Keratinocyte (primary cell): ENCODE data around the gene EGFLAM. TPM values are rescaled to one million over a fixed set of nuclear protein-coding genes. Genes with fewer than 3 reads are reported as not detected.
"Not testable (repeated sequence)": the region's sequence is repeated elsewhere in the genome, so short reads cannot be mapped to it uniquely, and the experiment has no call there.

Experiments
- DNase-seq: peaks from one replicate; pipeline ENCODE4 v3.0.0-alpha.2; 2011; ENCODE audit warnings: low read depth, missing footprints, low spot score
- FAIRE-seq: peaks from 2 replicates; lab custom pipeline; 2011; peaks lifted over from hg19 to GRCh38; lab: Jason Lieb, UNC
- H2AFZ ChIP-seq: 2 replicates; pipeline ENCODE4 v1.6.0; 2012; ENCODE audit warnings: low read length, control low read depth, inconsistent platforms; ENCODE audit not compliant: control insufficient read depth
- H3K27ac ChIP-seq: 2 replicates; pipeline ENCODE4 v1.5.1; 2011; ENCODE audit warnings: low read length; ENCODE audit not compliant: control insufficient read depth, insufficient read depth
- H3K27me3 ChIP-seq: 3 replicates; pipeline ENCODE4 v1.6.0; 2011; ENCODE audit warnings: low read length; ENCODE audit not compliant: control insufficient read depth, insufficient read depth; ENCODE audit errors: extremely low read depth
- H3K36me3 ChIP-seq, 2 experiments: 2 replicates in 1 of 2; 3 replicates in 1 of 2; pipeline ENCODE4 v1.5.1; 2011; ENCODE audit warnings: low read length in 2 of 2, mild to moderate bottlenecking in 1 of 2; ENCODE audit not compliant: control insufficient read depth in 2 of 2, insufficient read depth in 2 of 2; ENCODE audit errors: extremely low read depth in 1 of 2
- H3K4me1 ChIP-seq: 3 replicates; pipeline ENCODE4 v1.5.1; 2011; ENCODE audit warnings: low read length; ENCODE audit not compliant: control insufficient read depth, insufficient read depth; ENCODE audit errors: extremely low read depth
- H3K4me2 ChIP-seq: 3 replicates; pipeline ENCODE4 v1.6.0; 2011; ENCODE audit warnings: low read depth, low read length; ENCODE audit not compliant: control insufficient read depth, insufficient read depth; ENCODE audit errors: extremely low read depth
- H3K4me3 ChIP-seq, 3 experiments: fragments of 200-600 bp in 1 of 3; sonication (generic) in 1 of 3; 2 replicates in 2 of 3; 3 replicates in 1 of 3; pipeline ENCODE4 v1.5.1; 2011 to 2016; ENCODE audit warnings: low read length in 3 of 3, mild to moderate bottlenecking in 3 of 3, control low read depth in 2 of 3, inconsistent platforms in 1 of 3, low read depth in 1 of 3, mixed read lengths in 1 of 3, mixed run types in 1 of 3, moderate library complexity in 1 of 3; ENCODE audit not compliant: control insufficient read depth in 2 of 3, insufficient read depth in 2 of 3; ENCODE audit errors: extremely low read depth in 1 of 3
- H3K79me2 ChIP-seq: 2 replicates; pipeline ENCODE4 v1.6.0; 2012; ENCODE audit warnings: low read length; ENCODE audit not compliant: control insufficient read depth, insufficient read depth
- H3K9ac ChIP-seq: 3 replicates; pipeline ENCODE4 v1.6.0; 2011; ENCODE audit warnings: low read length; ENCODE audit not compliant: control insufficient read depth, insufficient read depth; ENCODE audit errors: extremely low read depth
- H3K9me1 ChIP-seq: 3 replicates; pipeline ENCODE4 v1.6.0; 2011; ENCODE audit warnings: low read length; ENCODE audit not compliant: control insufficient read depth, insufficient read depth; ENCODE audit errors: extremely low read depth
- H3K9me3 ChIP-seq: 2 replicates; pipeline ENCODE4 v1.5.1; 2012; ENCODE audit warnings: low read depth, low read length; ENCODE audit not compliant: control insufficient read depth
- H4K20me1 ChIP-seq: 3 replicates; pipeline ENCODE4 v1.6.0; 2011; ENCODE audit warnings: low read length; ENCODE audit not compliant: control insufficient read depth, insufficient read depth; ENCODE audit errors: extremely low read depth
- CTCF ChIP-seq, 3 experiments: IDR thresholded peaks in 1 of 3; conservative IDR thresholded peaks in 1 of 3; optimal IDR thresholded peaks in 1 of 3; 2 replicates in 2 of 3; 3 replicates in 1 of 3; pipeline versions ENCODE3 to v1.5.1; 2011; ENCODE audit warnings: low read length in 3 of 3, mild to moderate bottlenecking in 3 of 3, moderate library complexity in 2 of 3, control low read depth in 1 of 3, inconsistent platforms in 1 of 3; ENCODE audit not compliant: insufficient read depth in 2 of 3; ENCODE audit errors: extremely low read depth in 1 of 3
- EZH2 ChIP-seq: IDR thresholded peaks from one replicate; pipeline ENCODE4 v1.6.1; 2012; ENCODE audit warnings: inconsistent platforms, mild to moderate bottlenecking, low read length, moderate library complexity
- dilution Hi-C: fragments of 300-500 bp; cut with MboI; formaldehyde crosslinking; loops from one replicate; pipeline ENCODE4 v1.7.0; 2020; ENCODE audit warnings: low sequenced_read_pairs; ENCODE audit not compliant: extremely low pct_ligation_motif_present
- polyA plus RNA-seq, 5 experiments: library from polyadenylated mRNA; depleted of rRNA in 3 of 5; stranded (reverse) in 3 of 5; stranded (forward) in 1 of 5; unstranded in 1 of 5; fragments of >200 nt; gene quantifications; 1 replicate in 1 of 5; 2 replicates in 3 of 5; 3 replicates in 1 of 5; pipeline versions ENCODE4 v1.2.1 to v1.2.3, GENCODE V29; 2011 to 2012; ENCODE audit warnings: missing spikeins in 2 of 5, low read depth in 1 of 5, low replicate concordance in 1 of 5

The EGFLAM gene
- polyA plus RNA-seq, 1 donor (not counting 4 experiments of a cell fraction or from before 2014, with no cell fraction given): not detected

GRCh38 chr5:38414348-38414747 is 156.0 kb downstream of the EGFLAM start:
- Histone ChIP-seq H4K20me1 (no peaks in the 10 kb centered on the region), H3K4me3 (no peak overlapping the region)

GRCh38 chr5:38415772-38416171 is 157.4 kb downstream of the EGFLAM start:
- H3K9ac ChIP-seq, H3K27me3 ChIP-seq, DNase-seq, H4K20me1 ChIP-seq, H3K4me3 ChIP-seq, H3K9me3 ChIP-seq, H3K79me2 ChIP-seq, H2AFZ ChIP-seq, FAIRE-seq, H3K36me3 ChIP-seq, dilution Hi-C loops, H3K4me1 ChIP-seq, H3K4me2 ChIP-seq, H3K27ac ChIP-seq, H3K9me1 ChIP-seq: not testable (repeated sequence)

More at GRCh38 chr5:38414348-38414747, 156.0 kb downstream of the EGFLAM start:
- peaks cover 5% of the 10 kb centered on the region for H3K27me3 ChIP-seq
- no peaks in the 10 kb centered on the region for H3K9me3 ChIP-seq
- DNase-seq (no peak), FAIRE-seq (no peak)
- TF ChIP-seq CTCF (optimal IDR thresholded peaks at IDR 0.05 in 1 of 3, IDR thresholded peaks at IDR 0.05 in 1 of 3, conservative IDR thresholded peaks at IDR 0.05 in 1 of 3; ENCODE audit: extremely low read depth in 1 of 3, insufficient read depth in 2 of 3, low read length in 3 of 3): no peak
- no peak overlapping the region for H2AFZ ChIP-seq
- dilution Hi-C loops: no loop called here
- H3K27ac ChIP-seq: no peak overlapping the region
- H3K9me1 ChIP-seq: no peaks in the 10 kb centered on the region
- no peaks in the 10 kb centered on the region for H3K36me3 ChIP-seq
- no peak overlapping the region for H3K9ac ChIP-seq
- H3K4me2 ChIP-seq: no peak overlapping the region
- H3K79me2 ChIP-seq: no peaks in the 10 kb centered on the region
- no peaks in the 10 kb centered on the region for H3K4me1 ChIP-seq

- no peak for TF ChIP-seq EZH2
- no peak for TF ChIP-seq CTCF (optimal IDR thresholded peaks at IDR 0.05 in 1 of 3, IDR thresholded peaks at IDR 0.05 in 1 of 3, conservative IDR thresholded peaks at IDR 0.05 in 1 of 3; ENCODE audit: extremely low read depth in 1 of 3, insufficient read depth in 2 of 3, low read length in 3 of 3)
- dilution Hi-C loops: no loop called here
- Histone ChIP-seq H3K4me3 (no peak overlapping the region), H3K9me3 (no peaks in the 10 kb centered on the region), H3K9me1 (no peaks in the 10 kb centered on the region), H3K4me2 (no peak overlapping the region), H3K9ac (no peak overlapping the region), H4K20me1 (no peaks in the 10 kb centered on the region), H3K27me3 (peaks cover 5% of the 10 kb centered on the region), H2AFZ (no peak overlapping the region), H3K36me3 (no peaks in the 10 kb centered on the region), H3K79me2 (no peaks in the 10 kb centered on the region), H3K27ac (no peak overlapping the region), H3K4me1 (no peaks in the 10 kb centered on the region)
- FAIRE-seq (no peak), DNase-seq (no peak)
Observed at GRCh38 chr5:38417658-38418017, 159.3 kb downstream of the EGFLAM start.
